Measurements from ENCODE around the gene DHFR. TPM values are rescaled to one million over a fixed set of nuclear protein-coding genes. Genes with fewer than 3 reads are reported as not detected.
A peak's percentile ranks its signal among the peaks of the same experiment; 100 is the strongest.

The DHFR gene
- total RNA-seq, 3 donors from 2014 or later: 15.3 to 35.9 (median 18.6) TPM

DNA sequence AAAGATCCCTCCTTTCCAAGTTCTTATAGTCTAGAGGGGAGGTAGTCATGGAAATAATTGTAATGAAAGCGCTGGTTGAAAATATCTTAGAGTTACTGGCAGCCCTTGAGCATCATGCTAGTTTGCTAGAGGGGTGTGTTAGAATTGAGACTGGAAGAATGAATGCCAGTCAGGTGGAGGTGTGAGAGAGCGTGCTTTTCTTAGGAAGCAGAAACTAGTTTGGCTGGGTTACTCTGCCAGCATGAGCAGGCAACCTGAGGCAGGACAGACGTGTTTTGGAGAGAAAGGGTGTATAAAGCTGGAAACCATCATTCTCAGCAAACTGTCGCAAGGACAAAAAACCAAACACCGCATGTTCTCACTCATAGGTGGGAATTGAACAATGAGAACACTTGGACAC, 43.6 kb upstream of the DHFR start:
- Histone ChIP-seq H3K4me1 (ENCODE audit: low read depth) (peaks cover 3% of the 10 kb centered on the region), H3K36me3 (ENCODE audit: low read depth) (no peaks in the 10 kb centered on the region), H3K4me3 (no peak overlapping the region), H3K9me3 (no peaks in the 10 kb centered on the region)
- ATAC-seq (no peak), DNase-seq (no peak)
- TF ChIP-seq, protein P1, sequence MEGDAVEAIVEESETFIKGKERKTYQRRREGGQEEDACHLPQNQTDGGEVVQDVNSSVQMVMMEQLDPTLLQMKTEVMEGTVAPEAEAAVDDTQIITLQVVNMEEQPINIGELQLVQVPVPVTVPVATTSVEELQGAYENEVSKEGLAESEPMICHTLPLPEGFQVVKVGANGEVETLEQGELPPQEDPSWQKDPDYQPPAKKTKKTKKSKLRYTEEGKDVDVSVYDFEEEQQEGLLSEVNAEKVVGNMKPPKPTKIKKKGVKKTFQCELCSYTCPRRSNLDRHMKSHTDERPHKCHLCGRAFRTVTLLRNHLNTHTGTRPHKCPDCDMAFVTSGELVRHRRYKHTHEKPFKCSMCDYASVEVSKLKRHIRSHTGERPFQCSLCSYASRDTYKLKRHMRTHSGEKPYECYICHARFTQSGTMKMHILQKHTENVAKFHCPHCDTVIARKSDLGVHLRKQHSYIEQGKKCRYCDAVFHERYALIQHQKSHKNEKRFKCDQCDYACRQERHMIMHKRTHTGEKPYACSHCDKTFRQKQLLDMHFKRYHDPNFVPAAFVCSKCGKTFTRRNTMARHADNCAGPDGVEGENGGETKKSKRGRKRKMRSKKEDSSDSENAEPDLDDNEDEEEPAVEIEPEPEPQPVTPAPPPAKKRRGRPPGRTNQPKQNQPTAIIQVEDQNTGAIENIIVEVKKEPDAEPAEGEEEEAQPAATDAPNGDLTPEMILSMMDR (IDR thresholded peaks at IDR 0.05): no peak
- intact Hi-C loops (cut with DNase I, micrococcal nuclease): no loop called here

- ATAC-seq (peak; percentile 96), DNase-seq (peak in 1 of 3 donors; percentile 51)
- intact Hi-C loops (cut with DNase I, micrococcal nuclease): no loop called here
- Histone ChIP-seq H3K36me3 (ENCODE audit: low read depth) (no peaks in the 10 kb centered on the region), H3K4me1 (ENCODE audit: low read depth) (peaks cover 3% of the 10 kb centered on the region), H3K4me3 (no peak overlapping the region), H3K9me3 (no peaks in the 10 kb centered on the region)
- TF ChIP-seq, protein P1 (IDR thresholded peaks at IDR 0.05): no peak
Observed at GRCh38 chr5:80697100-80697499, 42.3 kb upstream of the DHFR start.

DNA sequence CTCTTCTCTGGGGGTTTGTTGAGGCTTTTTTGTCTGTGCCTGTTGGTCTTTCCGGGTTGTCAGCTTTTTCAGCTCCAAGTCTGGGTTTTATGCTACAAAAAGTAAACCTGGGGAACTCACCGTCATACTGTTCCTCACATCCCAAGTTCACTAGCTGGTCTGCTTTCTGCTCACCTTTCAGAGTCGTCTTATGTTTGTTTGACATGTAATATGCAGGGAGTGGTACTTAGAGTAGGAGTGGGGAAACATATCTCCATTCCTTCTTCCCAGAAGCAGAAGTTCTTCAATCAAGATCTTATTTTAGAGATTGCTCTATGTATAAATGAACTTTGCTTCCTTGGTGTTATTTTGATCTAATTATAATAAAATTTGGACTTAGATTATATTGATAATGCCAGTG, 41.7 kb upstream of the DHFR start:
- no peaks in the 10 kb centered on the region for H3K9me3 ChIP-seq
- DNase-seq (no peak), ATAC-seq (peak; percentile 50)
- intact Hi-C loops (cut with DNase I, micrococcal nuclease): no loop called here
- H3K36me3 ChIP-seq (ENCODE audit: low read depth): no peaks in the 10 kb centered on the region
- TF ChIP-seq, protein P1 (IDR thresholded peaks at IDR 0.05): no peak
- peaks cover 3% of the 10 kb centered on the region for H3K4me1 ChIP-seq (ENCODE audit: low read depth)
- H3K4me3 ChIP-seq: no peak overlapping the region

GRCh38 chr5:80695666-80696065, 40.9 kb upstream of the DHFR start:
- no peak for DNase-seq
- H3K9me3 ChIP-seq: no peaks in the 10 kb centered on the region
- H3K36me3 ChIP-seq (ENCODE audit: low read depth): no peaks in the 10 kb centered on the region
- TF ChIP-seq, protein P1 (IDR thresholded peaks at IDR 0.05): no peak
- ATAC-seq: no peak
- intact Hi-C loops (cut with DNase I, micrococcal nuclease): no loop called here
- H3K4me1 ChIP-seq (ENCODE audit: low read depth): peaks cover 3% of the 10 kb centered on the region
- no peak overlapping the region for H3K4me3 ChIP-seq

DNA sequence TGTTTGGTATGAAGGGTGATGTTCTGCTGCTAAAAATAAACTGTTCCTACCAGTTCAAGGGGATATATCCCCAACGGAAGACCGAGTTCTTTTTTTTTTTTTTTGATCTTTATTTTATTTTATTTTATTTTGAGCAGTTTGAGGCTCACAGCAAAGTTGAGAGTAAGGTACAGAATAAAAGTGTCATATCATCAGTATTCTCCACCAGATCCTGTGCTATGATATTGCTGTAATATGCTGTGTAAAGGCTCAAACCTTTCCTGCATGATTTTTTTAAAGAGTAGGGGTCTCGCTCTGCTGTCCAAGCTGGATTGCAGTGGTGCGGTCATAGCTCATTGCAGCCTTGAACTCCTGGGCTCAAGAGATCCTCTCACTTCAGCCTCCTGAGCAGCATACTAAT, 34.8 kb upstream of the DHFR start:
- no peak overlapping the region for H3K4me3 ChIP-seq
- no peaks in the 10 kb centered on the region for H3K4me1 ChIP-seq (ENCODE audit: low read depth)
- TF ChIP-seq, protein P1 (IDR thresholded peaks at IDR 0.05): no peak
- H3K9me3 ChIP-seq: no peaks in the 10 kb centered on the region
- DNase-seq (no peak), ATAC-seq (no peak)
- intact Hi-C loops (cut with DNase I, micrococcal nuclease): no loop called here
- no peaks in the 10 kb centered on the region for H3K36me3 ChIP-seq (ENCODE audit: low read depth)

Measured in mucosa of descending colon (tissue), 3 donors.